Left renal cortex interstitium (tissue), 4 donors: ENCODE results near the gene BAIAP2. TPM values are rescaled to one million over a fixed set of nuclear protein-coding genes. Genes with fewer than 3 reads are reported as not detected.

ENCODE experiments used
- DNase-seq, 4 donors: peaks; one replicate each; pipeline ENCODE4 v3.0.0-alpha.2; 2013; ENCODE audit warnings: low read depth in 4 of 4, low spot score in 2 of 4, missing footprints in 1 of 4
- polyA plus RNA-seq, 4 donors: library from polyadenylated mRNA; unstranded; fragments of 120-200 nt; gene quantifications; one replicate each; pipeline ENCODE4 v1.2.1, GENCODE V29; 2013; ENCODE audit not compliant: insufficient read length in 4 of 4

Gene BAIAP2
- polyA plus RNA-seq, 4 donors = 33.0 to 47.1 (median 41.2) TPM

- no peak for DNase-seq
Measured at GRCh38 chr17:81165246-81166032, 130.5 kb downstream of the BAIAP2 start, which contains the start of gene PVALEF. Gene PVALEF, plus strand, starts transcription at chr17:81165507. Its CDS starts 15,720 bp downstream, at chr17:81181227.

GRCh38 chr17:81166033-81166492, 131.1 kb downstream of the BAIAP2 start, which contains the start of gene AATK:
Gene AATK, minus strand, starts transcription at chr17:81166221. Its CDS starts 229 bp downstream, at chr17:81165992.
- no peak for DNase-seq

Other genes with a start within 250 kb of the BAIAP2 start
- 10 to 100 TPM; 27.7 to 31.9 (median 29.2) TPM for gene CHMP6, start 43.3 kb upstream of the BAIAP2 start, polyA plus RNA-seq
- gene PVALEF, start 130.4 kb downstream of the BAIAP2 start, polyA plus RNA-seq = under 1 TPM; 0.13 to 0.79 (median 0.45) TPM
- 1 to 10 TPM; 4.4 to 7.0 (median 5.4) TPM for gene AATK, start 131.1 kb downstream of the BAIAP2 start, polyA plus RNA-seq
- gene CEP131, start 187.8 kb downstream of the BAIAP2 start, polyA plus RNA-seq = 10 to 100 TPM; 12.3 to 26.9 (median 22.9) TPM
- 10 to 100 TPM; 12.3 to 34.3 (median 21.0) TPM for gene TEPSIN, start 203.9 kb downstream of the BAIAP2 start, polyA plus RNA-seq
- 10 to 100 TPM; 42.8 to 68.4 (median 55.4) TPM for gene NDUFAF8, start 204.2 kb downstream of the BAIAP2 start, polyA plus RNA-seq